ENCODE results near the gene CNPY4.

CNPY4 gene

GRCh38 chr7:100171840-100172239, 52.4 kb downstream of the CNPY4 start:
- H3K4me3 Mint-ChIP-seq, result peak overlapping the region; percentile 30
- H3K27me3 Mint-ChIP-seq, result peaks cover 21% of the 10 kb centered on the region
- H3K9me3 Mint-ChIP-seq, result no peaks in the 10 kb centered on the region
- no peak overlapping the region for H3K27ac Mint-ChIP-seq
- H3K36me3 Mint-ChIP-seq (ENCODE audit: low read depth), result no peaks in the 10 kb centered on the region
- H3K4me1 Mint-ChIP-seq (ENCODE audit: low read depth), result peaks cover 52% of the 10 kb centered on the region

- H3K36me3 Mint-ChIP-seq (ENCODE audit: low read depth), result no peaks in the 10 kb centered on the region
- peaks cover 40% of the 10 kb centered on the region for H3K4me1 Mint-ChIP-seq (ENCODE audit: low read depth)
- H3K27ac Mint-ChIP-seq, result no peak overlapping the region
- no peak overlapping the region for H3K4me3 Mint-ChIP-seq
- no peaks in the 10 kb centered on the region for H3K9me3 Mint-ChIP-seq
- H3K27me3 Mint-ChIP-seq, result peaks cover 8% of the 10 kb centered on the region
Measured at GRCh38 chr7:100173806-100174495, 54.5 kb downstream of the CNPY4 start.

DNA sequence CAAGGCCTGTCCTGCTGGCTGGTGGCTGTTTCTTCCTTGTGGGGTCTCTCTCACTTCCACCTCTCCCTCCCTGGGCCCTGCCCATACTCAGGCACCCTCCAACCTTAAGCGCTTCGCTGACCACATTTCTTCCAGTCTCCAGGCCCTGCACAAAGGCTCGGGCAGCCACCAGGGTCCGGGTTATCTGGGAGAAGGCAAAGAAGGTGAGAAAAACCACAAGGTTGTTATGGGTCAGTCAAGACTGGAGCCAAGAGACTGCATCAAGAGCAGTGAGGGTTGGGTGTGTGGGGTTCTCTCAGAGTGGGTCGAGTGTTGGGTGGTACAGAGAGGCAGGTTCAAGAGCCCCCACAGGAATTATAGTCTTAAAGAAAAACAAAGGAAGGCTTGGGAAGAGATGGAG, 55.1 kb downstream of the CNPY4 start:
- no peaks in the 10 kb centered on the region for H3K36me3 Mint-ChIP-seq (ENCODE audit: low read depth)
- no peak overlapping the region for H3K4me3 Mint-ChIP-seq
- H3K27me3 Mint-ChIP-seq, result peaks cover 8% of the 10 kb centered on the region
- no peak overlapping the region for H3K27ac Mint-ChIP-seq
- H3K9me3 Mint-ChIP-seq, result no peaks in the 10 kb centered on the region
- H3K4me1 Mint-ChIP-seq (ENCODE audit: low read depth), result peaks cover 37% of the 10 kb centered on the region

All from stimulated activated naive CD8-positive, alpha-beta T cell treated with anti-CD3 and anti-CD28 coated beads, Interleukin-15, Interleukin-2, amounts not matched to agents 100 ng/mL and 50 ng/mL, for 24 hours (primary cell).